Upper lobe of right lung (tissue), 1 donor: ENCODE measurements around the gene DAO. TPM values are rescaled to one million over a fixed set of nuclear protein-coding genes. Genes with fewer than 3 reads are reported as not detected.

Experiments
- ATAC-seq: fragments of 200-7000 bp; cut with Tn5 transposase; one replicate; pipeline ENCODE4 v1.9.1; 2020; ENCODE audit warnings: mild to moderate bottlenecking, moderate library complexity
- DNase-seq: peaks from one replicate; pipeline ENCODE4 v3.0.0-alpha.2; 2020
- H3K27ac ChIP-seq: fragments of 200-600 bp; one replicate; pipeline ENCODE4 v1.8.0; 2022
- H3K27me3 ChIP-seq: fragments of 200-600 bp; one replicate; pipeline ENCODE4 v1.8.0; 2022; ENCODE audit warnings: mild to moderate bottlenecking
- H3K36me3 ChIP-seq: fragments of 200-600 bp; one replicate; pipeline ENCODE4 v1.8.0; 2022
- H3K4me1 ChIP-seq: fragments of 200-600 bp; one replicate; pipeline ENCODE4 v1.8.0; 2022
- H3K4me3 ChIP-seq: fragments of 200-600 bp; one replicate; pipeline ENCODE4 v1.8.0; 2022; ENCODE audit warnings: mild to moderate bottlenecking
- H3K9me3 ChIP-seq: fragments of 200-600 bp; one replicate; pipeline ENCODE4 v1.8.0; 2022
- intact Hi-C: fragments of 100-400 bp; cut with DNase I; formaldehyde crosslinking; loops from one replicate; pipeline ENCODE4 v1.11.0; 2022
- total RNA-seq: library from RNA; stranded (reverse); fragmentation: NEBNext Ultra II Directional; extraction: Animal tissue kit (Norgen Biotek cat#: 25700); gene quantifications from one replicate; pipeline ENCODE4 v1.2.1, GENCODE V29; 2021
- TF ChIP-seq, protein P1 (sequence below): fragments of 200-600 bp; IDR thresholded peaks from one replicate; pipeline ENCODE4 v1.8.0; 2022; ENCODE audit warnings: antibody characterized with exemption
- donor health status: DM: no; HTN: yes; CAD: no; lungs with severe emphysema.

DAO gene
- total RNA-seq, 1 donor from 2014 or later = 0.26 TPM

DNA sequence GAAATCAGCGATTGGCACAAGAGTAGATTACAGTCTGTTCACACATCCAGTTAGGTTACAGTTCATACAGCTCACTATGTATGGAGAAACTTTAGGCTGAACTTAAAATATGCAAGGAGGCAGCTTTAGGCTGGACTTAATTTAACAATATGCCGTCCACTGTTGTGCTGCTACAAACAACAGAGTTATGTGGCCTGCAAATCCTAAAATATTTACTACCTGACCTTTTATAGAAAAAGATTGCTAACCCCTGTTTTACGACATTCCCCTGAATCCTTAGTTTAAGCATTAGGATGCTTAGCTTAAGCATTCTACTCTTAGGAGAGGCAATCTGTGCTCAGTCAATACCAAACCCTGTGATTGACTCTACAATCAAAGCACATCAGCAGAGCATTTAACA is 50.9 kb downstream of the DAO start:
- TF ChIP-seq, protein P1, sequence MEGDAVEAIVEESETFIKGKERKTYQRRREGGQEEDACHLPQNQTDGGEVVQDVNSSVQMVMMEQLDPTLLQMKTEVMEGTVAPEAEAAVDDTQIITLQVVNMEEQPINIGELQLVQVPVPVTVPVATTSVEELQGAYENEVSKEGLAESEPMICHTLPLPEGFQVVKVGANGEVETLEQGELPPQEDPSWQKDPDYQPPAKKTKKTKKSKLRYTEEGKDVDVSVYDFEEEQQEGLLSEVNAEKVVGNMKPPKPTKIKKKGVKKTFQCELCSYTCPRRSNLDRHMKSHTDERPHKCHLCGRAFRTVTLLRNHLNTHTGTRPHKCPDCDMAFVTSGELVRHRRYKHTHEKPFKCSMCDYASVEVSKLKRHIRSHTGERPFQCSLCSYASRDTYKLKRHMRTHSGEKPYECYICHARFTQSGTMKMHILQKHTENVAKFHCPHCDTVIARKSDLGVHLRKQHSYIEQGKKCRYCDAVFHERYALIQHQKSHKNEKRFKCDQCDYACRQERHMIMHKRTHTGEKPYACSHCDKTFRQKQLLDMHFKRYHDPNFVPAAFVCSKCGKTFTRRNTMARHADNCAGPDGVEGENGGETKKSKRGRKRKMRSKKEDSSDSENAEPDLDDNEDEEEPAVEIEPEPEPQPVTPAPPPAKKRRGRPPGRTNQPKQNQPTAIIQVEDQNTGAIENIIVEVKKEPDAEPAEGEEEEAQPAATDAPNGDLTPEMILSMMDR = no peak
- no peak for DNase-seq
- H3K9me3 ChIP-seq = no peaks in the 10 kb centered on the region
- H3K4me3 ChIP-seq = no peak overlapping the region
- no peak for ATAC-seq
- H3K27ac ChIP-seq = no peak overlapping the region
- no peaks in the 10 kb centered on the region for H3K27me3 ChIP-seq
- H3K4me1 ChIP-seq = no peaks in the 10 kb centered on the region
- H3K36me3 ChIP-seq = no peaks in the 10 kb centered on the region
- intact Hi-C loops = no loop called here

DNA sequence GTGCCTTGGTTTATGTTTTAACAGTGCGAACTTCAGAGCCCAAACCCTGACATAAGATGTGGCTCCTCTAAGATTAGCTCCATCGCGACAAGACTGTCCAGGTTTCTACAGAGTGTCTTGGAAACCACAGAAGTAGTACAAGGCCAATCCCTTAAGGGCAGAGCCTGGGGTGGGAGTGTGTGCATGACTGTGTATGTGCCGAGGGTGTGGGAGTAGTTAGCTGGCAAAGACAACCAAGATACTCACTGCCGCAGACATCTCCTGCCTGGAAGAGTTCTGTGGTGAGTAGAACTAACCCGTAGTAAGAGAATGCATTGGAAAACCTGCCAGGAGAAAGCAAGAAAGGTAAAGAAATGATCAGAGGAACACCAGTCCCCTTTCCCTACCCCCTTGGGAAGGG is 54.1 kb downstream of the DAO start:
- H3K27me3 ChIP-seq = no peaks in the 10 kb centered on the region
- no peaks in the 10 kb centered on the region for H3K9me3 ChIP-seq
- intact Hi-C loops = no loop called here
- H3K4me3 ChIP-seq = no peak overlapping the region
- TF ChIP-seq, protein P1 = no peak
- DNase-seq (no peak), ATAC-seq (no peak)
- H3K27ac ChIP-seq = no peak overlapping the region
- no peaks in the 10 kb centered on the region for H3K4me1 ChIP-seq
- H3K36me3 ChIP-seq = no peaks in the 10 kb centered on the region

DNA sequence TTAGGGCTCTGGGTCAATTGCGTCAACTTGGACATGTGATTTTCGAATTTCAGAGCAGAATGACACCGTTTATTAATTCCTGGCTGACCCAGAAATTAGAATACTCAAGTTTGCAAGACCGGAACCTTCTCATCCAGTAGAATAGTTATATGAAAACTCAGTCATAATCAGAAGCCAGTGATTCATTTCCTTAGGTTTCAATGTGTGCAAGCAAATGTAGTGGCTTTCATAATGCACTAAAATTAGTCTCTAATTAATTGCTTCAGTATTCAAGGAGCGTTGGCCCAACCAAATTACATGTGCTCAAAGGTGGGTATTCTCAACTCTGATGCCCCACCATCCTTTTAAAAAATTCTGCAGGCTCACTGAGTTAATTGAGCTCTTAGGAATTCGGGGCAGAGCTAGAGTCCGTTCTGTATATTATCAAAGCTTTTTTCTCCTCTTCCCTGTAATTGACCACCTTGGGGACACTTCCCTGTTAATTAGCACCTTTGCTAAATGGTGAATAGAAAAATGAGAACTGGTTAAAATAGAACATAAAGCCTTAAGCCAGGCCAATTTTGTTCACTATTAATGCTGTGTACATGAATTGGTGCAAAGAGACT is 55.4 kb downstream of the DAO start:
- intact Hi-C loops = no loop called here
- TF ChIP-seq, protein P1 = no peak
- no peak for DNase-seq
- no peaks in the 10 kb centered on the region for H3K4me1 ChIP-seq
- H3K27me3 ChIP-seq = no peaks in the 10 kb centered on the region
- no peak for ATAC-seq
- H3K27ac ChIP-seq = no peak overlapping the region
- H3K4me3 ChIP-seq = no peak overlapping the region
- H3K36me3 ChIP-seq = no peaks in the 10 kb centered on the region
- no peaks in the 10 kb centered on the region for H3K9me3 ChIP-seq

DNA sequence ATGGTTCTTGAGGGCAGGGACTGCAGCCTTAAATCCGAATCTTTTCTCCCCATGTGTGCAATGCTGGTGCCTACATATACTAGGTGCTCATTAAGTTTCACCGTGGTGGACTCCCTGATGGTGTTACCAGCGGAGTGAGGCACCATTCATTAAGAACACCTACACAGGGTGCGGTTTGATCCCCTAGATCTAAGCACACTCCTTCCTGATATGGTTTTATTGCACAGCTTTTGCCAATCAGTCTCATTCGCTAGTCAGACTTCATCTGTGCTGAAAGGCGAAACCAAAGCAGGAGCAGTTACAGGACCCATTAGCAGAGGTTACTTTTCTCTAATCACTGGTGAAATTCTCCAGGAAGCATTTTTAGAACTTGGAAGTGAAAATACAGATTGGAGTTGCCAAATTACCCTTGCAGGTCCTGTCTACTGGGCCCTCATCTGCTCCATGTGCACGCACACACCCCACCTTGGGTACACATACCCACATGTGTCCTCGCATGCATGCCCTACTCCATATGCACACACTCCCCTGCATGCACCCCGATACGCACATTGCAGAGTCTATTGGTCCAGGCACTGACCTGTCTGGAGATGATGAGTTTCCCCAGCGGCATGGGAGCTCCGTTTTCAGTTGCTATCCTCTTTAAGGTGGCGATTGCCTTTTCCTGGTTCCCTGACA is 58.5 kb downstream of the DAO start:
- H3K27ac ChIP-seq = no peak overlapping the region
- H3K27me3 ChIP-seq = no peaks in the 10 kb centered on the region
- DNase-seq (no peak), ATAC-seq (no peak)
- no peaks in the 10 kb centered on the region for H3K9me3 ChIP-seq
- TF ChIP-seq, protein P1 = no peak
- no peaks in the 10 kb centered on the region for H3K36me3 ChIP-seq
- no peak overlapping the region for H3K4me3 ChIP-seq
- no peaks in the 10 kb centered on the region for H3K4me1 ChIP-seq
- intact Hi-C loops = no loop called here

DNA sequence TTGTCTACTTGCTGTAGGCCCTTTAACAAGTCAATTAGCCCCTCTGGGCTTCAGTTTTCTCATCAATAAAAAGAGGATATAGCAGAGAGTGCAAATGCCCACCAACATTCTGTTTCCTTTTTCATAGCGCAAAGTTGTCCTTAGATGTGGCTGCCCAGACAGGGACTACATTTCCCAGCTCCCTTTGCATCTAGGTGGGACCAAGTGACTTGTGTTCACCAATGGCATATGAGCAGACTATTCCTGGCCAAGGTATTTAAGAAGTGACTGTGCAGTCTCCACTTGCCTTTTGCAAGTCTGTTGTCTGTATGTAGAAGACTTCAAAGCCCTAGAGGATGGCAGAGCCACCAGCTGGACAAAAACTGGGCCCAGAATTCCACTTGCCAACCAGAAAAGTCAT is 59.7 kb downstream of the DAO start:
- intact Hi-C loops = no loop called here
- Histone ChIP-seq H3K9me3 (no peaks in the 10 kb centered on the region), H3K27me3 (no peaks in the 10 kb centered on the region), H3K4me1 (no peaks in the 10 kb centered on the region), H3K27ac (no peak overlapping the region), H3K36me3 (no peaks in the 10 kb centered on the region), H3K4me3 (no peak overlapping the region)
- DNase-seq = no peak
- peak; percentile 66 for ATAC-seq
- TF ChIP-seq, protein P1 = no peak
